Endothelial cell of hepatic sinusoid (primary cell): ENCODE data around the gene GGTLC1.

Experiments used
- in situ Hi-C: cut with HindIII; loops from 2 replicates; pipeline ENCODE4 v1.10.0; 2017; ENCODE audit warnings: low sequenced_read_pairs

GGTLC1 gene

GRCh38 chr20:23988561-23988960 is at the start of gene GGTLC1:
GGTLC1 (minus strand) TSS chr20:23988779; CDS start chr20:23986611, 2,168 bp downstream.
- in situ Hi-C loops, result no loop called here

GRCh38 chr20:24034820-24035219 is 46.2 kb upstream of the GGTLC1 start:
- in situ Hi-C loops, result no loop called here

GRCh38 chr20:24033565-24033964 is 45.0 kb upstream of the GGTLC1 start:
- in situ Hi-C loops, result no loop called here

- in situ Hi-C loops, result no loop called here
These were observed 44.6 kb upstream of the GGTLC1 start for GRCh38 chr20:24033151-24033550.

GRCh38 chr20:24032400-24032898 is 43.9 kb upstream of the GGTLC1 start:
- in situ Hi-C loops, result no loop called here

GRCh38 chr20:24027229-24027628 is 38.6 kb upstream of the GGTLC1 start:
- in situ Hi-C loops, result no loop called here

GRCh38 chr20:24022621-24023180 is 34.1 kb upstream of the GGTLC1 start:
- in situ Hi-C loops, result no loop called here

GRCh38 chr20:24018796-24019195 is 30.2 kb upstream of the GGTLC1 start:
- in situ Hi-C loops, result no loop called here

GRCh38 chr20:24017458-24017755 is 28.8 kb upstream of the GGTLC1 start:
- in situ Hi-C loops, result no loop called here

- in situ Hi-C loops, result no loop called here
These were observed 28.3 kb upstream of the GGTLC1 start for GRCh38 chr20:24016607-24017457.

- in situ Hi-C loops, result no loop called here
These were observed 25.4 kb upstream of the GGTLC1 start for GRCh38 chr20:24013953-24014352.

- in situ Hi-C loops, result no loop called here
These were observed 22.7 kb upstream of the GGTLC1 start for GRCh38 chr20:24011282-24011681.

- in situ Hi-C loops, result no loop called here
These were observed 19.2 kb upstream of the GGTLC1 start for GRCh38 chr20:24007758-24008157.

- in situ Hi-C loops, result no loop called here
These were observed 18.6 kb upstream of the GGTLC1 start for GRCh38 chr20:24007073-24007595.

- in situ Hi-C loops, result no loop called here
These were observed 18.0 kb upstream of the GGTLC1 start for GRCh38 chr20:24006626-24007025.

GRCh38 chr20:24004471-24004870 is 15.9 kb upstream of the GGTLC1 start:
- in situ Hi-C loops, result no loop called here

- in situ Hi-C loops, result no loop called here
These were observed 14.3 kb upstream of the GGTLC1 start for GRCh38 chr20:24002896-24003295.

- in situ Hi-C loops, result no loop called here
These were observed 13.3 kb upstream of the GGTLC1 start for GRCh38 chr20:24001712-24002405.

GRCh38 chr20:23998844-23999243 is 10.3 kb upstream of the GGTLC1 start:
- in situ Hi-C loops, result no loop called here

- in situ Hi-C loops, result no loop called here
These were observed 9.8 kb upstream of the GGTLC1 start for GRCh38 chr20:23998392-23998791.

- in situ Hi-C loops, result no loop called here
These were observed 7.5 kb upstream of the GGTLC1 start for GRCh38 chr20:23995905-23996666.
